Activated CD4-positive, alpha-beta memory T cell treated with anti-CD3 and anti-CD28 coated beads for 36 hours (primary cell): ENCODE measurements around the gene PGAP3. TPM values are rescaled to one million over a fixed set of nuclear protein-coding genes. Genes with fewer than 3 reads are reported as not detected.

Experiments used
- CTCF ChIA-PET: fragments of 350-600 bp; sonication (Branson Sonifier 250); formaldehyde crosslinking; loops from one replicate; lab custom pipeline; 2021; ENCODE audit warnings: antibody characterized with exemption, inconsistent platforms; lab: Charles Lee
- POLR2A ChIA-PET: fragments of 350-600 bp; sonication (Branson Sonifier 250); formaldehyde crosslinking; loops from one replicate; lab custom pipeline; 2021; ENCODE audit warnings: antibody characterized with exemption; lab: Charles Lee
- DNase-seq: peaks from one replicate; pipeline ENCODE4 v3.0.0-alpha.2; 2020
- H3K27ac Mint-ChIP-seq: one replicate; pipeline ENCODE4 v1.8.0; 2021; ENCODE audit warnings: mixed read lengths
- H3K27me3 Mint-ChIP-seq: one replicate; pipeline ENCODE4 v1.8.0; 2021; ENCODE audit warnings: mixed read lengths
- H3K36me3 Mint-ChIP-seq: one replicate; pipeline ENCODE4 v1.8.0; 2021; ENCODE audit warnings: mixed read lengths
- H3K4me1 Mint-ChIP-seq: one replicate; pipeline ENCODE4 v1.8.0; 2021; ENCODE audit warnings: low read depth, mixed read lengths
- H3K4me3 Mint-ChIP-seq: one replicate; pipeline ENCODE4 v1.8.0; 2021; ENCODE audit warnings: mild to moderate bottlenecking, mixed read lengths
- H3K9me3 Mint-ChIP-seq: one replicate; pipeline ENCODE4 v1.8.0; 2021; ENCODE audit warnings: mixed read lengths
- intact Hi-C: fragments of 100-400 bp; cut with micrococcal nuclease; formaldehyde crosslinking; loops from one replicate; pipeline ENCODE4 v1.15.1; 2023
- total RNA-seq, 2 experiments: library from RNA; stranded (reverse); gene quantifications; one replicate each; pipeline ENCODE4 v1.2.3, GENCODE V29; 2021

The PGAP3 gene
- total RNA-seq, 2 experiments from 2014 or later = 8.3 to 8.6 TPM

DNA sequence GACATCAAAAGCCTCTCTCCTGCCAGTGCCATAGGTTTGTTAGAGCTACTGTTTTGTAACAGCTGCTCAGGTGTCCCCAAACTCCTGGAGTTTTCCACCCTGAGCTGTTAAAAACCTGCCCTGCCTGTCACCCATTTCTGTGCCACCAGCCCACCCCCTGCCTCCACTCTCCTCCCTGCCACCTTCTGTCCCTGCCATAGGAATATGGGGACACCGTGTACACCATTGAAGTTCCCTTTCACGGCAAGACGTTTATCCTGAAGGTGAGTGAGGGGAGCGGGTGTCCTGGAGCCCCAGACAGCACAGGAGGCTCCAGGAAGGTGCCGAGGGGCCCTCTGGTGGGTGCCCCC is 27.9 kb downstream of the PGAP3 start:
- Mint-ChIP-seq H3K9me3 (no peaks in the 10 kb centered on the region), H3K27ac (no peak overlapping the region), H3K4me1 (no peaks in the 10 kb centered on the region), H3K4me3 (no peak overlapping the region), H3K36me3 (peaks cover 10% of the 10 kb centered on the region), H3K27me3 (no peaks in the 10 kb centered on the region)
- ChIA-PET POLR2A (no interaction called here), CTCF (interaction anchor here (1.6 kb wide), 1 partner anchor 38 kb away, joined by 5 read pairs; no protein-coding TSS in a partner anchor)
- no peak for DNase-seq
- intact Hi-C loops = no loop called here

DNA sequence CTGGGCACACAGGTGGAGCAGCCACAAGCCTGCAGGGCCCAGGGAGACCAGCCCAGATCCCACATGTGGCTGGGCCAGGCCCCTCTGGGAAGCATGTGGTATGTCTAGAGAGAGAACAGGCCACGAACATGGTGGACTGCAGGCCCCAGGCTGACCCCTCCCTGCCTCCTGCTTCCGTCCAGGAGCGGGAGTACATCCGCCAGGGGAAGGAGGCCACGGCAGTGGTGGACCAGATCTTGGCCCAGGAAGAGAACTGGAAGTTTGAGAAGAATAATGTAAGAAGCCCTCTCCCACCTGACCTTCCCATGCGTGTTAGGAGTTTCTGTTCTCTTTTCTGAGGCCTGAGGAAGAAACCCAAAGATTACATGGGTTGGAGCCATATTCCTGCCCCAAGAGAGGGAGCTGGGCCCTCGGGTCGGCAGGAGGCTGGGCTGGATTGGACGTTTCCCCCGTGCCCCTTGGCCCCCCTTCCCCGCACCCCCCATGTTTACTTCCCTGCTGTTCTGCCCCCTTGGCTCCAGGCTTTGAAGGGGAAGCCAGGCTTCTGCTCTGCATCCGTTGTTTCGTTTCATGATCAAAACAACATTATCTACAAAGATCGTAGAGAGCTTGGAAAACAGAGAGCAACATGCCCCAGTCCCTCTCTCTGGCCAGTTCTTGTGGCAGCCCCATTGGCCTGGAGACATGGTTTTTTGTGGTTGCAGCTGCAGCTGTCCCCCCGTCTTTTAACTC is 28.4 kb downstream of the PGAP3 start:
- Mint-ChIP-seq H3K4me3 (no peak overlapping the region), H3K4me1 (no peaks in the 10 kb centered on the region), H3K36me3 (peaks cover 11% of the 10 kb centered on the region), H3K27ac (no peak overlapping the region), H3K27me3 (no peaks in the 10 kb centered on the region), H3K9me3 (no peaks in the 10 kb centered on the region)
- POLR2A ChIA-PET = no interaction called here
- DNase-seq = no peak
- CTCF ChIA-PET = interaction anchor here (1.6 kb wide), 1 partner anchor 38 kb away, joined by 5 read pairs; no protein-coding TSS in a partner anchor
- intact Hi-C loops = loop anchor here (2.0 kb wide), 1 partner anchor 19 kb away; no protein-coding TSS in a partner anchor

GRCh38 chr17:39658760-39659159 is 29.1 kb downstream of the PGAP3 start:
- Mint-ChIP-seq H3K36me3 (peaks cover 11% of the 10 kb centered on the region), H3K4me3 (no peak overlapping the region), H3K27ac (no peak overlapping the region), H3K4me1 (peaks cover under 1% of the 10 kb centered on the region), H3K27me3 (no peaks in the 10 kb centered on the region), H3K9me3 (no peaks in the 10 kb centered on the region)
- no peak for DNase-seq
- intact Hi-C loops = loop anchor here (2.0 kb wide), 1 partner anchor 20 kb away; no protein-coding TSS in a partner anchor
- CTCF ChIA-PET = no interaction called here
- POLR2A ChIA-PET = no interaction called here

- Mint-ChIP-seq H3K27me3 (no peaks in the 10 kb centered on the region), H3K4me1 (peaks cover 3% of the 10 kb centered on the region), H3K9me3 (no peaks in the 10 kb centered on the region), H3K36me3 (peaks cover 11% of the 10 kb centered on the region), H3K27ac (no peak overlapping the region), H3K4me3 (no peak overlapping the region)
- CTCF ChIA-PET = interaction anchor here (1.9 kb wide), 1 partner anchor 36 kb away, joined by 5 read pairs; no protein-coding TSS in a partner anchor
- intact Hi-C loops = loop anchor here (2.0 kb wide), 1 partner anchor 20 kb away; no protein-coding TSS in a partner anchor
- no peak for DNase-seq
- POLR2A ChIA-PET = no interaction called here
Measured at GRCh38 chr17:39658346-39658745, 29.5 kb downstream of the PGAP3 start.

- H3K36me3 Mint-ChIP-seq = peaks cover 2% of the 10 kb centered on the region
- intact Hi-C loops = no loop called here
Measured at GRCh38 chr17:39655105-39655504, 32.8 kb downstream of the PGAP3 start.

GRCh38 chr17:39653662-39654331 is 34.1 kb downstream of the PGAP3 start:
- no peak overlapping the region for H3K27ac Mint-ChIP-seq
- peaks cover 2% of the 10 kb centered on the region for H3K36me3 Mint-ChIP-seq
- no peaks in the 10 kb centered on the region for H3K9me3 Mint-ChIP-seq
- DNase-seq = peak; percentile 88
- H3K4me1 Mint-ChIP-seq = peaks cover 7% of the 10 kb centered on the region
- H3K27me3 Mint-ChIP-seq = no peaks in the 10 kb centered on the region
- H3K4me3 Mint-ChIP-seq = no peak overlapping the region
- ChIA-PET POLR2A (interaction anchor here (0.6 to 1.1 kb wide), 3 partner anchors 15 to 49 kb away, joined by 3 to 5 read pairs (median 3); partner anchors contain the start of genes PGAP3 and PNMT), CTCF (interaction anchor here (0.6 to 7.4 kb wide), 46 partner anchors 9 to 638 kb away, joined by 3 to 117 read pairs (median 5); partner anchors contain the start of genes ERBB2, IKZF3, MIEN1 and PGAP3)
- intact Hi-C loops = no loop called here

More at GRCh38 chr17:39655105-39655504, 32.8 kb downstream of the PGAP3 start:
- DNase-seq = no peak
- H3K4me3 Mint-ChIP-seq = no peak overlapping the region
- ChIA-PET CTCF (interaction anchor here (0.6 to 7.4 kb wide), 20 partner anchors 10 to 504 kb away, joined by 3 to 117 read pairs (median 8); partner anchors contain the start of genes ERBB2, MIEN1, PNMT and STARD3), POLR2A (interaction anchor here (0.6 kb wide), 2 partner anchors 30 to 271 kb away, joined by 3 read pairs; no protein-coding TSS in a partner anchor)
- H3K27me3 Mint-ChIP-seq = no peaks in the 10 kb centered on the region
- H3K27ac Mint-ChIP-seq = no peak overlapping the region
- no peaks in the 10 kb centered on the region for H3K9me3 Mint-ChIP-seq
- H3K4me1 Mint-ChIP-seq = peaks cover 5% of the 10 kb centered on the region

DNA sequence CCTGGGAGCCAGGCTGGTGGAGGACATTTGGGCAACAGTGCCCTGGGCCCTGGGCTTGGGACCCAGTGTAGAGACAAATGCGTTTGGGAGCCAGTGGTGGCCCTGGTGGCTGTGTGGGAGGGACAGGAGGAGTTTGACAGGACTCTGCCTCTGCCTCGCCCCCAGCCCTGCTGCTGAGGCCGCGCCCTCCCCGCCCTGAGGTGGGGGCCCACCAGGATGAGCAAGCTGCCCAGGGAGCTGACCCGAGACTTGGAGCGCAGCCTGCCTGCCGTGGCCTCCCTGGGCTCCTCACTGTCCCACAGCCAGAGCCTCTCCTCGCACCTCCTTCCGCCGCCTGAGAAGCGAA is 34.6 kb downstream of the PGAP3 start:
- intact Hi-C loops = no loop called here
- H3K27me3 Mint-ChIP-seq = no peaks in the 10 kb centered on the region
- no peaks in the 10 kb centered on the region for H3K9me3 Mint-ChIP-seq
- peaks cover 8% of the 10 kb centered on the region for H3K4me1 Mint-ChIP-seq
- H3K36me3 Mint-ChIP-seq = peaks cover 3% of the 10 kb centered on the region
- CTCF ChIA-PET = interaction anchor here (0.7 to 7.4 kb wide), 40 partner anchors 9 to 423 kb away, joined by 3 to 117 read pairs (median 5); partner anchors contain the start of genes ERBB2, IKZF3, MIEN1 and PGAP3
- H3K4me3 Mint-ChIP-seq = no peak overlapping the region
- no peak for DNase-seq
- POLR2A ChIA-PET = interaction anchor here (0.6 to 1.1 kb wide), 2 partner anchors 15 to 49 kb away, joined by 3 read pairs; partner anchors contain the start of gene PNMT
- H3K27ac Mint-ChIP-seq = no peak overlapping the region

DNA sequence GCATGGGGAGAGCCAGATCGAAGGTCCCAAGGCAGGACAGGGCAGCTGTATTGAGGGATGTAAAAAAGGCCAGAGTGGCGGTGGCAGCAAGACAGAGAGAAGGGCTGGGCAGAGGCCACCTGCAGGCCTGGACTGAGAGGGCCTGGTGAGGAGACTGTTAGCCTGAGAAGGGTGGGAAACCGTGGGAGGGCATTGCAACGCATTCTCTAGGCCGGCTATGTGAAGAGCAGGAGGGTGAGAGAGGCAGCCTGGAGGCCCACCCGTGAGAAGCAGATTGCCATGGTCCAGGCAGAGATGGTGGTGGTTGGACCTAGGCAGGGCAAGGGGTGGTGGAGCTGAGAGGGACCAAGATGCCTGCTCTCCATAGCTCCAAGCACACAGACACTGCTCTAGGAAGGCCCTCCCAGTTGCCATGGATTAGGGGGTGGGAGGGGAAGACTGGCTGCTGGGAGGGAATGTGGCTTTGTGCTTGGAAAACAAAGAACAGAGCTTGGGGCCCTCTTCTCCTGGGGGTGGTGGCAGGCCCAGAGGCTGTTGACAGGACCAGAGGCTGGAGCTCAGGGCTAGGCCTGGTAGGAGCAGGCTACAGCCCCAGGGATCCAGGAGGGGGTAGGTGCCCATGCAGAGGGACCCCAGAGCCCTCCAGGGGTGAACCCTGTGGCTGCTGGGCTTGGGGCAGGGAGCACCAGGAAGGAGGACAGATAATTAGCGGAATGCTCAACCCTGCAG is 35.1 kb downstream of the PGAP3 start:
- peaks cover 8% of the 10 kb centered on the region for H3K4me1 Mint-ChIP-seq
- intact Hi-C loops = no loop called here
- ChIA-PET POLR2A (no interaction called here), CTCF (interaction anchor here (0.9 to 7.4 kb wide), 13 partner anchors 10 to 375 kb away, joined by 3 to 117 read pairs (median 10); partner anchors contain the start of genes MIEN1, STARD3 and TCAP)
- H3K27ac Mint-ChIP-seq = no peak overlapping the region
- no peaks in the 10 kb centered on the region for H3K27me3 Mint-ChIP-seq
- no peak for DNase-seq
- no peak overlapping the region for H3K4me3 Mint-ChIP-seq
- H3K9me3 Mint-ChIP-seq = no peaks in the 10 kb centered on the region
- H3K36me3 Mint-ChIP-seq = peaks cover 3% of the 10 kb centered on the region

DNA sequence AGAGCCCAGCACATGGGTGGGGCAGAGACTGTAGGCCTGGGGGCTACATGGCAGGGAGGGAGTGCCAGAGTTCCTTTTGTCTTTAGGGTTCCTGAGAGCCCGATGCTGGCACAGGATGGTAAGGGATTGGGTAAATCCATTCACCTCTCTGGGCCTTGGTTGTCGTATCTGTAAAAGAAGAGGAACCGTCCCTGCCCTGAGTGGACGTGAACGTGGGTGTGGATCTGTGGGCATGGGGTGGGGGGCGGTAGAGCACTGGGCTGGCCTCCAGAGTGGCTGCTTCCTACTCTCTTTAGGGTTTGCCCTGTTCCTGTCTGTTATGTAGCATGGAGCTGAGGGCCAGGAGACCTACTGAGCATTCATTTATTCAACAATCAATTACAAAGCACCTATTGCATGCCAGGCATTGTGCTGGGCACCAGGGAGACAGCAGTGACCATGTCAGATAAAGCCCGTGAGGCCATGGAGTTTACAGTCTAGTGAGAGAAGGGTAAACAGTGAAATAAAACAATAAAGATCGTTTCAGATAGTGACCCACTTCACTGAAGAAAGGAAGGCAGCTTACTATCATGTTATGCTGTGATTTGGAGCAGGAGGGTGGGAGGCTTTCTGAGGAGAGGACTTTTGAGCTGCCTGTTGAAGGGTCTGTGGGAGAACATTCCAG is 35.8 kb downstream of the PGAP3 start:
- Mint-ChIP-seq H3K4me1 (peaks cover 8% of the 10 kb centered on the region), H3K36me3 (peaks cover 3% of the 10 kb centered on the region), H3K27me3 (no peaks in the 10 kb centered on the region), H3K9me3 (no peaks in the 10 kb centered on the region), H3K4me3 (no peak overlapping the region), H3K27ac (no peak overlapping the region)
- CTCF ChIA-PET = interaction anchor here (0.6 to 7.4 kb wide), 9 partner anchors 14 to 214 kb away, joined by 3 to 117 read pairs (median 10); partner anchors contain the start of genes MIEN1, STARD3 and TCAP
- POLR2A ChIA-PET = interaction anchor here (1.1 kb wide), 1 partner anchor 17 kb away, joined by 4 read pairs; the partner anchor contains the start of gene PNMT
- no peak for DNase-seq
- intact Hi-C loops = no loop called here

GRCh38 chr17:39650121-39650579 is 37.7 kb downstream of the PGAP3 start:
- POLR2A ChIA-PET = no interaction called here

More at GRCh38 chr17:39650121-39650579, 37.7 kb downstream of the PGAP3 start:
- H3K4me1 Mint-ChIP-seq = peaks cover 8% of the 10 kb centered on the region
- CTCF ChIA-PET = interaction anchor here (0.8 to 7.4 kb wide), 3 partner anchors 15 to 28 kb away, joined by 3 to 117 read pairs (median 11); partner anchors contain the start of gene PNMT
- no peak overlapping the region for H3K4me3 Mint-ChIP-seq
- no peak overlapping the region for H3K27ac Mint-ChIP-seq
- H3K27me3 Mint-ChIP-seq = no peaks in the 10 kb centered on the region
- no peaks in the 10 kb centered on the region for H3K9me3 Mint-ChIP-seq
- H3K36me3 Mint-ChIP-seq = peaks cover 3% of the 10 kb centered on the region
- DNase-seq = no peak
- intact Hi-C loops = no loop called here
